Esophagus muscularis mucosa (tissue), 4 donors: Measurements from ENCODE around the gene THBS2. TPM values are rescaled to one million over a fixed set of nuclear protein-coding genes. Genes with fewer than 3 reads are reported as not detected.

Experiments
- DNase-seq: peaks from one replicate; pipeline ENCODE4 v3.0.0-alpha.2; 2017; ENCODE audit errors: extremely low spot score
- H3K27ac ChIP-seq, 4 donors: fragments of 200-600 bp; sonication (generic); replicated peaks in 1 of 4; 1 replicate in 3 of 4; 2 replicates in 1 of 4; pipeline ENCODE4 v1.5.1; 2016 to 2019; ENCODE audit warnings: mild to moderate bottlenecking in 1 of 4
- H3K27me3 ChIP-seq, 4 donors: fragments of 200-600 bp; sonication (generic); one replicate each; pipeline versions ENCODE4 v1.5.1 to v1.6.0; 2016 to 2019
- H3K36me3 ChIP-seq, 4 donors: fragments of 200-600 bp; sonication (generic); one replicate each; pipeline ENCODE4 v1.5.1; 2016 to 2019
- H3K4me1 ChIP-seq, 4 donors: fragments of 200-600 bp; sonication (generic); one replicate each; pipeline ENCODE4 v1.5.1; 2016 to 2019
- H3K4me3 ChIP-seq, 4 donors: fragments of 200-600 bp; sonication (generic); 1 replicate in 2 of 4; 2 replicates in 2 of 4; pipeline ENCODE4 v1.5.1; 2016 to 2019; ENCODE audit warnings: mild to moderate bottlenecking in 4 of 4, moderate library complexity in 1 of 4
- H3K9me3 ChIP-seq, 4 donors: fragments of 200-600 bp; sonication (generic); 1 replicate in 3 of 4; 2 replicates in 1 of 4; pipeline ENCODE4 v1.5.1; 2016 to 2019
- CTCF ChIP-seq, 3 experiments: fragments of 200-600 bp in 2 of 3; fragments of 450-650 bp in 1 of 3; sonication (generic) in 2 of 3; IDR thresholded peaks; one replicate each; pipeline ENCODE4 v1.5.1; 2017 to 2019; ENCODE audit warnings: antibody characterized with exemption in 3 of 3, mild to moderate bottlenecking in 2 of 3, moderate library complexity in 1 of 3
- EP300 ChIP-seq: sonication (generic); formaldehyde crosslinking; IDR thresholded peaks from one replicate; pipeline ENCODE4 v1.6.1; 2017; ENCODE audit warnings: antibody characterized with exemption
- POLR2A ChIP-seq: fragments of 450-650 bp; IDR thresholded peaks from one replicate; pipeline ENCODE4 v1.6.1; 2017; ENCODE audit warnings: antibody characterized with exemption, moderate library complexity, mild to moderate bottlenecking, low read depth
- POLR2AphosphoS5 ChIP-seq, 2 donors: sonication (generic); formaldehyde crosslinking; IDR thresholded peaks; one replicate each; pipeline ENCODE4 v1.6.1; 2017; ENCODE audit warnings: antibody characterized with exemption in 2 of 2
- WGBS: methylation state at CpG from one replicate; pipeline ENCODE4 v1.1.5; 2018; 5-methylcytosine and 5-hydroxymethylcytosine counted together
- intact Hi-C: fragments of 100-400 bp; cut with DNase I; formaldehyde crosslinking; loops from one replicate; pipeline ENCODE4 v1.15.1; 2023
- total RNA-seq, 4 donors: library from RNA; depleted of rRNA; stranded (reverse); fragments of >200 nt; gene quantifications; one replicate each; pipeline versions ENCODE4 v1.1.0 to v1.2.1, GENCODE V29; 2016

The THBS2 gene
- total RNA-seq, 4 donors from 2014 or later: 25.7 to 36.4 (median 28.8) TPM

- peak; percentile 45 for DNase-seq
- no peaks in the 10 kb centered on the region for H3K9me3 ChIP-seq
- H3K4me3 ChIP-seq: no peak overlapping the region
- TF ChIP-seq POLR2AphosphoS5 (IDR thresholded peaks at IDR 0.05) (no peak), CTCF (IDR thresholded peaks at IDR 0.05) (no peak), POLR2A (no peak), EP300 (no peak)
- H3K27me3 ChIP-seq: no peaks in the 10 kb centered on the region
- 98% methylated on average over 36 of the region's 55 CpGs for WGBS
- H3K27ac ChIP-seq: no peak overlapping the region
- H3K4me1 ChIP-seq: peaks cover 0 to 13% (median 6%) of the 10 kb centered on the region in 4 donors
- intact Hi-C loops: no loop called here
- H3K36me3 ChIP-seq: peaks cover 0 to 37% (median 8%) of the 10 kb centered on the region in 4 donors
Observed at GRCh38 chr6:169231790-169232506, 21.7 kb downstream of the THBS2 start.

GRCh38 chr6:169230946-169231789, 22.5 kb downstream of the THBS2 start:
- Histone ChIP-seq H3K27me3 (no peaks in the 10 kb centered on the region), H3K4me3 (no peak overlapping the region), H3K27ac (peak overlapping the region in 2 of 4 donors; percentile 31 to 39), H3K36me3 (peaks cover 0 to 40% (median 8%) of the 10 kb centered on the region in 4 donors), H3K4me1 (peaks cover 0 to 13% (median 6%) of the 10 kb centered on the region in 4 donors), H3K9me3 (no peaks in the 10 kb centered on the region)
- WGBS: 91% methylated on average over 30 of the region's 33 CpGs
- peak; percentile 89 for DNase-seq
- intact Hi-C loops: no loop called here
- TF ChIP-seq POLR2AphosphoS5 (IDR thresholded peaks at IDR 0.05) (no peak), CTCF (IDR thresholded peaks at IDR 0.05) (no peak), POLR2A (no peak), EP300 (no peak)

GRCh38 chr6:169230322-169230665, 23.4 kb downstream of the THBS2 start:
- DNase-seq: peak; percentile 87
- Histone ChIP-seq H3K4me3 (no peak overlapping the region), H3K9me3 (no peaks in the 10 kb centered on the region), H3K4me1 (peaks cover 0 to 13% (median 6%) of the 10 kb centered on the region in 4 donors), H3K27me3 (no peaks in the 10 kb centered on the region), H3K36me3 (peaks cover 0 to 43% (median 11%) of the 10 kb centered on the region in 4 donors), H3K27ac (peak overlapping the region in 3 of 4 donors; percentile 20 to 57 (median 47))
- WGBS: 77% methylated on average over 9 of the region's 9 CpGs
- intact Hi-C loops: no loop called here
- TF ChIP-seq POLR2AphosphoS5 (IDR thresholded peaks at IDR 0.05) (no peak), POLR2A (no peak)

- peak; percentile 91 for DNase-seq
- no peaks in the 10 kb centered on the region for H3K9me3 ChIP-seq
- TF ChIP-seq CTCF (IDR thresholded peaks at IDR 0.05): no peak
- TF ChIP-seq POLR2AphosphoS5 (IDR thresholded peaks at IDR 0.05): peak in 1 of 2 donors; percentile 51
- TF ChIP-seq POLR2A: no peak
- no peak for TF ChIP-seq EP300
- WGBS: 59% methylated on average over 13 of the region's 13 CpGs
- no peaks in the 10 kb centered on the region for H3K27me3 ChIP-seq
- H3K4me3 ChIP-seq: no peak overlapping the region
- intact Hi-C loops: loop anchor here (10.0 kb wide), 1 partner anchor 325 kb away; no protein-coding TSS in a partner anchor
- peaks cover 0 to 40% (median 11%) of the 10 kb centered on the region in 4 donors for H3K36me3 ChIP-seq
- H3K4me1 ChIP-seq: peaks cover 0 to 13% (median 6%) of the 10 kb centered on the region in 4 donors
- peak overlapping the region; percentile 9 to 57 (median 34) for H3K27ac ChIP-seq
Observed at GRCh38 chr6:169229615-169230321, 23.9 kb downstream of the THBS2 start.
